Nephron (organoid): ENCODE measurements around the gene SLC6A3.

Source experiments
- H3K27ac Mint-ChIP-seq, 3 experiments: 2 replicates each; pipeline ENCODE4 v1.8.0; 2020; ENCODE audit warnings: mixed read lengths in 3 of 3, mild to moderate bottlenecking in 2 of 3, moderate library complexity in 1 of 3
- H3K27me3 Mint-ChIP-seq: 2 replicates; pipeline ENCODE4 v1.8.0; 2021; ENCODE audit warnings: low read depth, mild to moderate bottlenecking, moderate library complexity, mixed read lengths
- H3K36me3 Mint-ChIP-seq: 2 replicates; pipeline ENCODE4 v1.8.0; 2020; ENCODE audit warnings: low read depth, mixed read lengths
- H3K4me1 Mint-ChIP-seq: 2 replicates; pipeline ENCODE4 v1.8.0; 2020; ENCODE audit warnings: mixed read lengths
- H3K4me3 Mint-ChIP-seq, 3 experiments: 2 replicates each; pipeline ENCODE4 v1.8.0; 2020; ENCODE audit warnings: mild to moderate bottlenecking in 3 of 3, mixed read lengths in 3 of 3, moderate library complexity in 2 of 3
- H3K9me3 Mint-ChIP-seq: 2 replicates; pipeline ENCODE4 v1.8.0; 2020; ENCODE audit warnings: mixed read lengths
- CTCF ChIP-seq, 3 experiments: fragments of 200-600 bp; sonication (generic); IDR thresholded peaks; one replicate each; pipeline ENCODE4 v1.5.0; 2021; ENCODE audit warnings: antibody characterized with exemption in 3 of 3; ENCODE audit not compliant: unreplicated experiment in 3 of 3

The SLC6A3 gene

GRCh38 chr5:1346627-1347440 lies 98.4 kb downstream of the SLC6A3 start:
- peak overlapping the region in 1 of 3 experiments; percentile 39 for H3K27ac Mint-ChIP-seq
- peak overlapping the region; percentile 83 to 91 (median 90) for H3K4me3 Mint-ChIP-seq
- H3K9me3 Mint-ChIP-seq = no peaks in the 10 kb centered on the region
- peaks cover 9% of the 10 kb centered on the region for H3K36me3 Mint-ChIP-seq
- H3K27me3 Mint-ChIP-seq = no peaks in the 10 kb centered on the region
- peaks cover 11% of the 10 kb centered on the region for H3K4me1 Mint-ChIP-seq
- TF ChIP-seq CTCF (IDR thresholded peaks at IDR 0.05; ENCODE audit: unreplicated experiment in 3 of 3) = no peak

GRCh38 chr5:1345876-1346626 lies 99.2 kb downstream of the SLC6A3 start:
- H3K4me3 Mint-ChIP-seq = peak overlapping the region; percentile 83 to 91 (median 90)
- peaks cover 17% of the 10 kb centered on the region for H3K36me3 Mint-ChIP-seq
- peaks cover 11% of the 10 kb centered on the region for H3K4me1 Mint-ChIP-seq
- no peaks in the 10 kb centered on the region for H3K27me3 Mint-ChIP-seq
- no peak for TF ChIP-seq CTCF (IDR thresholded peaks at IDR 0.05; ENCODE audit: unreplicated experiment in 3 of 3)
- H3K9me3 Mint-ChIP-seq = no peaks in the 10 kb centered on the region
- peak overlapping the region; percentile 63 to 82 (median 72) for H3K27ac Mint-ChIP-seq

GRCh38 chr5:1344975-1345838 lies 100.0 kb downstream of the SLC6A3 start, which contains the start of gene CLPTM1L:
Gene CLPTM1L (minus strand): TSS chr5:1345099. CDS start chr5:1344841, 258 bp downstream.
- Mint-ChIP-seq H3K27ac (peak within 1 kb of the TSS; percentile 70 to 86 (median 72)), H3K9me3 (no peaks in the 10 kb centered on the region), H3K4me1 (peaks cover 11% of the 10 kb centered on the region), H3K27me3 (no peaks in the 10 kb centered on the region), H3K36me3 (peaks cover 23% of the 10 kb centered on the region), H3K4me3 (peak within 1 kb of the TSS; percentile 87 to 96 (median 93))
- no peak for TF ChIP-seq CTCF (IDR thresholded peaks at IDR 0.05; ENCODE audit: unreplicated experiment in 3 of 3)

- Mint-ChIP-seq H3K4me1 (peaks cover 11% of the 10 kb centered on the region), H3K36me3 (peaks cover 26% of the 10 kb centered on the region), H3K27me3 (no peaks in the 10 kb centered on the region), H3K9me3 (no peaks in the 10 kb centered on the region), H3K4me3 (peak overlapping the region; percentile 87 to 96 (median 93)), H3K27ac (peak overlapping the region; percentile 37 to 86 (median 70))
- TF ChIP-seq CTCF (IDR thresholded peaks at IDR 0.05; ENCODE audit: unreplicated experiment in 3 of 3) = no peak
Measured at GRCh38 chr5:1343931-1344901, 101.0 kb downstream of the SLC6A3 start.

- Mint-ChIP-seq H3K27me3 (no peaks in the 10 kb centered on the region), H3K27ac (peak overlapping the region in 2 of 3 experiments; percentile 45 to 75), H3K4me3 (peak overlapping the region; percentile 87 to 96 (median 93)), H3K9me3 (no peaks in the 10 kb centered on the region), H3K36me3 (peaks cover 29% of the 10 kb centered on the region), H3K4me1 (peaks cover 11% of the 10 kb centered on the region)
- TF ChIP-seq CTCF (IDR thresholded peaks at IDR 0.05; ENCODE audit: unreplicated experiment in 3 of 3) = no peak
Measured at GRCh38 chr5:1343315-1343751, 101.9 kb downstream of the SLC6A3 start.
